Adrenal gland (tissue), 5 donors: ENCODE measurements around the gene SAMD4B.

ENCODE experiments used
- POLR2A ChIP-seq, 2 donors: fragments of 450-650 bp; IDR thresholded peaks; one replicate each; pipeline ENCODE4 v1.6.1; 2017; ENCODE audit warnings: antibody characterized with exemption in 2 of 2, mild to moderate bottlenecking in 2 of 2, moderate library complexity in 1 of 2
- TF ChIP-seq, protein P1 (sequence below), 6 experiments: fragments of 450-650 bp in 4 of 6; fragments of 200-600 bp in 2 of 6; sonication (generic) in 1 of 6; IDR thresholded peaks; 1 replicate in 5 of 6; 2 replicates in 1 of 6; pipeline versions ENCODE4 v1.5.1 to v1.8.0; 2016 to 2021; ENCODE audit warnings: antibody characterized with exemption in 6 of 6, mild to moderate bottlenecking in 2 of 6, moderate library complexity in 1 of 6
- donor health status: DM: no; HTN: no; CAD: no.

- TF ChIP-seq, protein P1, sequence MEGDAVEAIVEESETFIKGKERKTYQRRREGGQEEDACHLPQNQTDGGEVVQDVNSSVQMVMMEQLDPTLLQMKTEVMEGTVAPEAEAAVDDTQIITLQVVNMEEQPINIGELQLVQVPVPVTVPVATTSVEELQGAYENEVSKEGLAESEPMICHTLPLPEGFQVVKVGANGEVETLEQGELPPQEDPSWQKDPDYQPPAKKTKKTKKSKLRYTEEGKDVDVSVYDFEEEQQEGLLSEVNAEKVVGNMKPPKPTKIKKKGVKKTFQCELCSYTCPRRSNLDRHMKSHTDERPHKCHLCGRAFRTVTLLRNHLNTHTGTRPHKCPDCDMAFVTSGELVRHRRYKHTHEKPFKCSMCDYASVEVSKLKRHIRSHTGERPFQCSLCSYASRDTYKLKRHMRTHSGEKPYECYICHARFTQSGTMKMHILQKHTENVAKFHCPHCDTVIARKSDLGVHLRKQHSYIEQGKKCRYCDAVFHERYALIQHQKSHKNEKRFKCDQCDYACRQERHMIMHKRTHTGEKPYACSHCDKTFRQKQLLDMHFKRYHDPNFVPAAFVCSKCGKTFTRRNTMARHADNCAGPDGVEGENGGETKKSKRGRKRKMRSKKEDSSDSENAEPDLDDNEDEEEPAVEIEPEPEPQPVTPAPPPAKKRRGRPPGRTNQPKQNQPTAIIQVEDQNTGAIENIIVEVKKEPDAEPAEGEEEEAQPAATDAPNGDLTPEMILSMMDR (IDR thresholded peaks at IDR 0.05), result no peak
- TF ChIP-seq POLR2A (IDR thresholded peaks at IDR 0.05), result no peak
These were observed 30.7 kb downstream of the SAMD4B start for GRCh38 chr19:39372941-39373340.
